OCI-LY7 (cell line): ENCODE results near the gene KLC1.
A peak's percentile ranks its signal among the peaks of the same experiment; 100 is the strongest.

Experiments
- EZH2phosphoT487 ChIP-seq: fragments of 200-600 bp; sonication (generic); IDR thresholded peaks from 2 replicates; pipeline ENCODE4 v1.6.1; 2018; ENCODE audit warnings: low read depth, borderline replicate concordance, mild to moderate bottlenecking, mixed run types, antibody characterized with exemption, low read length, moderate library complexity, mixed read lengths
- TF ChIP-seq, protein P1 (sequence below): fragments of 200-600 bp; sonication (generic); conservative IDR thresholded peaks from 2 replicates; pipeline ENCODE4 v1.5.1; 2014; ENCODE audit warnings: mild to moderate bottlenecking, antibody characterized with exemption, low read length, moderate library complexity, mixed read lengths

DNA sequence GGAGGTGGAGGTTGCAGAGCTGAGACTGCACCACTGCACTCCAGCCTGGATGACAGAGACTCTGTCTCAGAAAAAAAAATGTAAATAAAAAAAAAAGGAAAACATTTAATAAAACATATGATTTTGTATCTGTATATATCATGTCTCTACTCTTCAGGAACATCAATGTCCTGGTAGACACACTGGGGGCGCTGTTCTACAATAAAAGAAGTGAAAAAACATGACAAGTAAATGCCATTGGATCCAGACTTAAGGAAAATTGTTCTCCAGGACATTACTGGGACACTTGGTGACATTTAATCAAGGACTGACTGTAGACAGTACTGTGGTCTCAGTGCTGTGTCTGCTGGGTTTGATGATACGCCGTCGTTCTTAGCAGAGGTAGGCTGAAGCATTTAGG is 15.5 kb upstream of the KLC1 start:
- TF ChIP-seq, protein P1, sequence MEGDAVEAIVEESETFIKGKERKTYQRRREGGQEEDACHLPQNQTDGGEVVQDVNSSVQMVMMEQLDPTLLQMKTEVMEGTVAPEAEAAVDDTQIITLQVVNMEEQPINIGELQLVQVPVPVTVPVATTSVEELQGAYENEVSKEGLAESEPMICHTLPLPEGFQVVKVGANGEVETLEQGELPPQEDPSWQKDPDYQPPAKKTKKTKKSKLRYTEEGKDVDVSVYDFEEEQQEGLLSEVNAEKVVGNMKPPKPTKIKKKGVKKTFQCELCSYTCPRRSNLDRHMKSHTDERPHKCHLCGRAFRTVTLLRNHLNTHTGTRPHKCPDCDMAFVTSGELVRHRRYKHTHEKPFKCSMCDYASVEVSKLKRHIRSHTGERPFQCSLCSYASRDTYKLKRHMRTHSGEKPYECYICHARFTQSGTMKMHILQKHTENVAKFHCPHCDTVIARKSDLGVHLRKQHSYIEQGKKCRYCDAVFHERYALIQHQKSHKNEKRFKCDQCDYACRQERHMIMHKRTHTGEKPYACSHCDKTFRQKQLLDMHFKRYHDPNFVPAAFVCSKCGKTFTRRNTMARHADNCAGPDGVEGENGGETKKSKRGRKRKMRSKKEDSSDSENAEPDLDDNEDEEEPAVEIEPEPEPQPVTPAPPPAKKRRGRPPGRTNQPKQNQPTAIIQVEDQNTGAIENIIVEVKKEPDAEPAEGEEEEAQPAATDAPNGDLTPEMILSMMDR, result peak; percentile 70
- no peak for TF ChIP-seq EZH2phosphoT487
